HG03558 (cell line): ENCODE results near the gene GRM7.

Source experiments
- ATAC-seq: cut with Tn5 transposase; IDR thresholded peaks from one replicate; pipeline ENCODE4 v1.9.1; 2021; ENCODE audit warnings: moderate number of reproducible peaks; ENCODE audit not compliant: unreplicated experiment; ENCODE audit errors: extremely low read depth

The GRM7 gene

DNA sequence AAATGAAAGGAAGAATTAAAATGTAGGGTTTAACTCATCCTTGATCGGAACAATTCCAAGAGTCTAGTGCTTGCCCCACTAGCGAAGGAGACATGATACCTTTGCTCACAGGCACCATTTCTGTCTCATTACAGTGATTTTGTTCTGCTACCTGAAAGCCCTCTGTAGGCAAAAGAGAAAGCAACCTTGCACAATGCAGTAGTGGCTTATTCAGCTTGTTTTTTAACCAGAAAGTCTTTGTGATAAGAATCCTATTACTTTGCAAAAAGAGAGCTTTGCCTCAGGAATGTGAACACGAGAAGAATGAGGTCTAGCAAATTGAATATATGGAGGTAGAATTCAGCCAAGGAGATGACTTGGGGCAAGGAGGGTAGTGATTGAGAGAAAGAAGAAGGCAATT is 684.4 kb downstream of the GRM7 start:
- no peak for ATAC-seq

DNA sequence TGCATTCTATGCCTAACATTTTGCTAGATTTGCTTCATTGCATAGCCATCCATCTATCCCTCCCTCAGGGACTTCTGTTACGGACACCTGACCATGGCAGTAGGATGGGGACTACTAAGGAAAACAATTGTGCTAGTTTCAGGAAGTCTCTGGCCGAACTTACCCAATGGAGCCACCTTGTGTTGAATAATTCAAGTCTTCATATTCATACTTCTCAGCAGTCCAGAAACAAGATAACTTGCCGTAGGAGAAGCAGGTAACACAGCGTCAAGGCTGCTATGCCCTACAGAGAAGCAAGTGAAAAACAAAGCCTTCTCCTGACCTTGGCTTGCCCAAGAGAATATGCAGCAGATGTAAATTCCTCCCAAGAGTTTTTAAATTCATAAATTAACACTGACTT is 685.3 kb downstream of the GRM7 start:
- ATAC-seq, result no peak

DNA sequence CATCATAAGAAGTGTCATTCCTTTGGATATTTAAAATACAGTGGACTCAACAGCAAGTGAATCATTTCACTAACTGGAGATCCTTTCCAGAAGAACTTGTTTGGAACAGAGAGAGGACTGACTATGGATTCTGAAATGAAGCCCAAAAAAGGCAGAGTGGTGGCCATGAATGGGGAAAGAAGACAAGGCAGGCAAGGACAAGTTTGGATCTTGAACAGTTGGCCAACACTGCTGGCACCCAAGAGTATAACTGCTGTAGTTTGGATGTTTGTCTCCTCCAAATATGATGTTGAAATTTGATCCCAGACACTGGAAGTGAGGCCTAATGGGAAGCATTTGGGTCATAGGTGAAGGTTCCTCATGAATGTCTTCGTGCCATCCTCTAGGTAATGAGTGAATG is 686.9 kb downstream of the GRM7 start:
- no peak for ATAC-seq

DNA sequence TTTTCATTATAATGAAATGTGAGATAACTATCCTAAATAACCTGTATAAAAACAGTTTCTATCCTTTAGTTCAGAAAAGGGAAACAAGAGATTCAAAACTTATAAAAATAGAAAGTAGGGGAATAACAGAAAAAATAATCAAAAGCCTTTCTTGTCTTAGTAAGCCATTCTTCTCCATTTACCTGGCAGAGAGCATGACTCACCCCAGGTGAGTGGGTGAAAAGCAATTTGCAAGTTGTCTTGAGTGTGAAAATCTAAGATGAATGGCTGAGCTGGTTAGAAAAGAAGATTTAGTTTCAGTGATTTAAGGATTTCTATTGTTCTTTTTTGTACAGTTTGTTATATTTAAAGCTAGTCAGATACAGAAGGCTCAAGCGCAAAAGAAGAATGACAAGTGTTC is 702.0 kb downstream of the GRM7 start:
- ATAC-seq, result no peak

DNA sequence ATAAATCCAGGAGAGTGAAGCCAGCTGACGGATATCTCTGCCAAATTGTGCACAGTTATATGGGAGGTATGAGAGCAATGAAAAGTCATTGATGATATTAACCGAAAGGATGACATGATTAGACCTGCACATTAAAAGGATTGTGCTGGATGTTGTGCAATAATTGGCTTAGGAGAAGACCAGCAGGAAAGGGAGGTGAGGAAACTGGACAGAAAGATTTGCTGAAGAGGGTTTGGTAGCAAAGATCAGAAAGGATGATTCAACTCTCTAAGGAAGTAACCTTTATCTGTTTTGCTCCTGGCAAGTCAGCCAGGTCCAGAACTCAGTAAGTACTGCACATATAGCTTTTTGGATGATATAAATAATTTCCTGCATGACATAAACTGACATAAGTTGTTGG is 704.7 kb downstream of the GRM7 start:
- ATAC-seq, result no peak

DNA sequence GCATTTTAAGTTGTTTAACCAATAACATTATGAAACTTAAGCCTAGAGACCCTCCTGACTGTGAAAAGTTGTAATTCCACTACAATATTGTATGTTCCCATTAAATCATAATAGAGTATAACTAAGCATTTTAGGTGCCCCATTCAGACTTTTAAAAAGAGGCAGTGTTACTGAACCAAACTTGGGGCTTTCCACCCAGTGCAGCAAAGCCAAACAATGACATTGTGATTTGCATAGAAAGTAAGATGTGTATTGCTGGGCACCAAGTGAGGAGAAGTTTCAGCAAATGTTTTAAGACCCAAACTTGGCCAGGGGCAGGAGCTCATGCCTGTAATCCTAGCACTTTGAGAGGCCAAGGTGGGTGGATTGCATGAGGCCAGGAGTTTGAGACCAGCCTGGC is 706.2 kb downstream of the GRM7 start:
- ATAC-seq, result no peak

DNA sequence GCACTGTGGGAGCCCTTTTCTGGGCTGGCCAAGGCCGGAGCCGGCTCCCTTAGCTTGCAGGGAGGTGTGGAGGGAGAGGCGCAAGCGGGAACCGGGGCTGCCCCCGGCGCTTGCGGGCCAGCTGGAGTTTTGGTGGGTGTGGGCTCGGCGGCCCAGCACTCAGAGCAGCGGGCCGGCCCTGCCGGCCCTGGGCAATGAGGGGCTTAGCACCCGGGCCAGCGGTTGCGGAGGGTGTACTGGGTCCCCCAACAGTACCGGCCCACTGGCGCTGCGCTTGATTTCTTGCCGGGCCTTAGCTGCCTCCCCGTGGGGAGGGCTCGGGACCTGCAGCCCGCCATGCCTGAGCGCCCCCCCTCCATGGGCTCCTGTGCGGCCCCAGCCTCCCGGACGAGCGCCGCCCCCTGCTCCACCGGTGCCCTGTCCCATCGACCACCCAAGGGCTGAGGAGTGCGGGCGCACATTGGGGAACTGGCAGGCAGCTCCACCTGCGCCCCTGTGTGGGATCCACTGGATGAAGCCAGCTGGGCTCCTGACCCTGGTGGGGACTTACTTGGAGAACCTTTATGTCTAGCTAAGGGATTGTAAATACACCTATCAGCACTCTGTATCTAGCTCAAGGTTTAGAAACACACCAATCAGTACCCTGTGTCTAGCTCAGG is 707.7 kb downstream of the GRM7 start:
- ATAC-seq, result no peak

DNA sequence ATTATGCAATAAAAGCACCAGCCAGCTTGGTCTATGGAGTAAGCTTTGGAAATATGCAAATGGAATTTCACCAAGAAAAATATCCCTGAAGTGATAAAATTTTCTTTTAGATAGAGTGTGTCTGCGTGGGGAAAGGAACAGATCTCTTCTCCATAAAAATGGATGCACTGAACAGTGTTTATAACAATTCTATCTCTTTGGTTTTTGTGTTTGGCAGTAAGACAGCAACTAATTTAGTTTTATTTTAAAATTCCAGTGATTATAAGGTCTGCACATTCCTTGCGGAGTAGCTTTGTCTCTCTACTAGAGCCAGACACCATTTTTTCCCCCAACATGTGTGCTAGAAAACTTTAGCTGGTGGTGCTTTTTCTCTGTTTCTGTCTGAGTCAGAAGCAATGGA is 712.4 kb downstream of the GRM7 start:
- ATAC-seq, result no peak

DNA sequence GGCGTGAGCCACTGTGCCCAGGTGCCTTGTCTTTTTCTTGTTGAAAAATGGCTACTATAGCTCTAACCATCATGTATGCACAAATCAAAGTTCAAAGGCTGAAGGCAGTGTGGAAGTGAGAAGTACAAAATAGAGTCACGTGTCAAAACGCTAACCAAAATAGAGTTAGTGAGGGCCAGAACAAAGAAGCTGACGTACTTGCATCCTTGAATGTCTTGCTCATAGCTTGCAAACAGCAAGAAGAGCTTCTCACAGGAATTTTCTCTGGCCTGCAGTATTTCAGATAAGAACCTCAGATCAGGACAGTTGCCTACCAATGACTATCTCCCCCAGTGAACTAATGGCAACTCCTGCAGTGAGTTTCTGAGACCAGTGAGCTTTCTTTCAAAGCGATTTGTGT is 713.5 kb downstream of the GRM7 start:
- ATAC-seq, result no peak

DNA sequence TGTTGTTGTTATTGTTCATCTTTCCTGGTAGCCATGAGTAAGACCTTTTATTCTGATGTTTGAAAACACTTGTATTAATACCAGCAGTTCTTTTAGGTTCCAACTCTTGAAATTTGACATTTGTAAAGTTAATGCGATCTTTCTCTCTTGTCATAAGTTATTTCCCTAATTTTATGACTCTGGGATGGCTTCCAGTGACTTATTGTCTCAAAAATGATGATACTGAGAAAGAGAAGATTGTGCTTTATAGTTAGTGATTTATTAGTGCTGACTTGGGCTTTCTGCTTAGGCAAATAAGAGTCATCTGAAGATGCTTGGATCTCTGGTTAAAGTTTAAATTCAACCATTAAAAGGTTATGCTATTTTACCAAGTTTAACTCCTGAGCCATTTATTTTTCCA is 715.2 kb downstream of the GRM7 start:
- no peak for ATAC-seq

DNA sequence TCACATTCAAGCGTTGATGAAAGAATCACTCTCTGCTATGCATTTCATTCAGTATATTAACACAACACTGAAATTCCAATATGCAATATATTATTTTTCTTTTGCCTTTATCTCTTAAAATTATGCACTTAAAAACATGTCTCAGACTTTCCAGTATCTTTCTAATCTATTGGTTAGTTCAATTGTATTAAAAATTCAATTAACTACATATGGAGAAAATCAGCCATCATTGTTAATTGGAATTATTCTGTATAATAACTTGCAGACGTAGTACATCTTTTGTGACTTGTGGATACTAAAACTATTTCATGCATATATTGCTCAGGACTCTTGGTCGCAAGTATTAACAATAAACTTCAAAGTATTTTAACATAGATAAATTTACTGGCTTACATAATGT is 715.6 kb downstream of the GRM7 start:
- ATAC-seq, result no peak

DNA sequence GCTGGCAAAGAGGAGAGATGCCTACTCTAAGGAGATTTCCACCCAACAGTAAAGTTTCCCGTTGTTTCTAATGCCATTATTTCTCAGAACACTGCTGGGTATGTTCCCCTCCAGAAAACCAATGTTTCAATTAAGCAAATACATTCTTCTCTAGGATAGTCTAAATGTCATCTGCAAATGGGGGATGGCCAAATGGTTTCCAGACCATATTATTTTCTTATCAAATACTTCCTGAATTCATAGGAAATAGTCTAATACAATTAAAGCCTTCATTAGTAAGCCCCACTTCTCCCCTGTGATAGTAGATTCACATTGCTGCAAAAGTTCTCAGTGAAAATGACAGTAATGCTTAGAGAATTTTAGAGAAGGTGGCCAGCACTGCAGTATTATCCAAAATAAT is 716.6 kb downstream of the GRM7 start:
- ATAC-seq, result no peak

DNA sequence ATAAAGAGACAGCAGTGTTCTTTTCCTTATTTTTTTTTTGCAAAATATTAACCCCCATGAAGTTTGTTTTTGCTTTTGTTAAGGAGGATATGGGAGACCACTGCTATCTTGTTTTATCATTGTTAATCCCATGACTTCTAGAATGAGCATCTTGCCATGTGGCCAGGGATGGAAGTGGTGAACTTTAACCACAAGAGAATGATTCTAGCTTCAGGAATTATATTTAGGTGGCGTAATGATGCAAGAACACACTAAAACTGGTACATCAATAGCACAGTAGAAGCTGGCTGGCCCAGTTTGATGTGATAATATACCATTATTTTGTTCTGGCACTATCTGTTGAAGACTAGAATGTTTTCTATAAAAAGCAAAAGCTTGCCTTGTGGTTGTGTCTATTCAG is 720.9 kb downstream of the GRM7 start:
- no peak for ATAC-seq

DNA sequence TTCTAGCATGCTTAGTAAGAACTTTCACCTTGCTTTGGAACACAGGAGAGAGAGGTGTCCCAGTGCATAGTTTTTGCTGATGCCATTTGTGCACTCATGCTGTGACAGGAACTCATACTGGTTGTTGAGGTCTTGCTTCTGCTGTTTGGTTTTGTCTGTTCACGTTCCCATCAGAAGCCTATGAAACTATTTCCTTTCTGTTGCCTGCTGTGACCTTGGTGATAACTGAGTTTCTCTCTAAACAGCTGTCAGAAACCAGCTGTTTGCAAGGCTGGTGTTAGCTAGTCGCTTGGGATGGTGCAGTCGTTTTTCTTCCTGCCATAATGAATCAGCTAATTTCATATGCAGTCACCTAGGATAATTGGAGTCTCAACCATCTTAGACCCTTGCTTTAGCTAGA is 724.1 kb downstream of the GRM7 start:
- no peak for ATAC-seq

DNA sequence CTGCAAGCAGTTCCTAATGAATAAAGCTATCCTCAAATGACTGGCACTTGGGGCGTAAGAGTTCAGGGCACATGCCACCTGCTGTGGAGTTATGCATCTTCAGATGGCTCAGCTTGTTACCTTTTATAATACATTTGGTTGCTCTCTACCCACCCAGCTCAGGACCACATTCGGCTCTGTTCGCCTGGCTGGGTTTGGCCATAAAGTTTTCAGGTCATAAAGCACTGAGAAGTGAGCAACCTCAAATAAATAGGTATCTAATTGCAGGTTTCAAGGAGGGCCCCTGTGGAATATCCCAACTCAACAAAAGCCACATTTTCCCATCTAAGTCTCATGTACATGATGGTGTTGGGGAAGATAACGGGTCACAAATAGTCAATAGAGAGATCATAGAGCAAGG is 727.3 kb downstream of the GRM7 start:
- no peak for ATAC-seq

DNA sequence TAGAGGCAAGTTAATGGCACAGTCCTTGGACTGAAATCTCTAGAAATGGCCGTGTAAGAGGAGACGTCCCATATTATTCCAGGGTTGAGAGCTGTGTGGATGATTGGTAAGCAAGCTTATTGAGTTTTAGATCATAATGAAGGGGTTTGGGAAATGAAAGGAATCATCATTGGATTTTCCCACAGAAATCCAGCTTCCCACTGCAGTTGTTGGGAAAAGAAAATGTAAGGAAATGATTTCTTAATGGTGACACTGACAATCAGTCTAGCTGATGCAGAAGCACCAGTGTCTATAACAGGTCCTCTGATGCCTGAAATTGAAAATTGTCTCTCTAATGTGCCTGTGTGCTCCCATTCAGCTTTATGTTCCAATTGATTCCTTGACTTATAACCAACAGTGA is 728.6 kb downstream of the GRM7 start:
- ATAC-seq, result no peak

DNA sequence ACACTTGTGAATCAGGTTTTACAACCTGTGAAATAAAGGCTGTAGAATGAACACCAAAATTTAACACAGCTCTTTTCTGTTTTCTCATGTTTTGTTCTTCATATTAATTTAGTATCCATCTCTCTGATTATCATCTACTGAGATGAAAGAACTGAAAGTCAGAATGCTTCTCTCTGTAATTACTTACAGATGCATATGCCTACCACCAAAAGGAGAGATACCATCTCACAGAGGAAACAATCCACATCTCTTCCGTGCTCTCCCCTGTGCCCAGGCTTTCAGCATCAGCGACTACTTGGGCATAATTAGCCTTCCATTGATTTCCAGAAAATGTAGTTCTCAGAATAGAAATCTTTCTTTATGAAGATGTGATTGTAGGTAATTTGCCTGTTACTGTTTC is 741.4 kb downstream of the GRM7 start:
- ATAC-seq, result no peak

DNA sequence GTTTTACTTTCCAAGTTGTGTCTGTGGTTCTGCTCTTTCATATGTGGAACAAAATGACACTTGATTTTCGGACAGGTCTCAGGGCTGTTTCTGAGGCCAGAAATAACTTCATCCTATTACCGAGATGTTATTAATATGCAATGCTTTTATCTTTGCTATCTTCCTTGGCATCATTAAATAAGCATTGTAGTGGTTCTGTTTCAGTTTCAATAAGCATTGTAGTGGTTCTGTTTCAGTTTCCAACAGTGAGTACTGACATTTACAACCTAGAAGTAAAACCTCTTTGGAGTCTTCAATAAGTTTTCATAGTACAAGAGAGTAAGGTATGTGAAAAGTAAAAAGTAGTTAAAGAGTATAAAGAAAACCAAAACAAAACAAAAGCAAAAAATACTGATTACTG is 746.2 kb downstream of the GRM7 start:
- ATAC-seq, result no peak

DNA sequence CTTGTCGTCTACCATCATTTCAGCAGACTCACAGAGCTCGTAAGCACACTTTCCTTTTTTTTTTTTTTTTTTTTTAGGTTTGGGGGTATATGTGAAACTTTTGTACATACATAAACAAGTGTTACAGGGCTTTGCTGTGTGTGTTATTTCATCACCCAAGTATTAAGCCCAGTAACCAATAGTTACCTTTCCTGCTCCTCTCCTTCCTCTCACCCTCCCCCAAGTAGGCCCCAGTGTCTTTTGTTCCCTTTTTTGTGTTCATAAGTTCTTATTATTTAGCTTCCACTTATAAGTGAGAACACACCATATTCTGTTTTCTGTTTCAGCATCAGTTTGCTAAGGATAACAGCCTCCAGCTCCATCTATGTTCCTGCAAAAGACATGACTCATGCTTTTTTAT is 746.8 kb downstream of the GRM7 start:
- ATAC-seq, result no peak

DNA sequence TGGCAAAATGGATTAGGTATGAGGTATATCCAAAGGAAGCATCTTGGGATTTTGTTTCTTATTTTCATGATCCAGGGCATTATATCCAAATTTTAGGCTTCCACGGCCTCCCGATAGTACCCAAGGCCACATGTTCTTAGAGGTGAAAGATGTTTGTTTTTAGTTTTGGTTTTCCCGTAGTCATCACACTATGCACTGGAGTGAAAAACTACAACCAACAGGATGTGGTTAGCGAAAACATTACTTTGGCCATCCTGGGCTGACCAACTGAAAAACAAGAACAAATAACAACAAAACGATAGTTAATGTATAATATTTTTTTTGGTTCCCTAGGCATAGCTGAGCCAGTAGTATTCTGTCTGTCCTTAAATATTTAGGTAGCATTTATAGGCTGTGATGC is 749.7 kb downstream of the GRM7 start:
- ATAC-seq, result no peak

DNA sequence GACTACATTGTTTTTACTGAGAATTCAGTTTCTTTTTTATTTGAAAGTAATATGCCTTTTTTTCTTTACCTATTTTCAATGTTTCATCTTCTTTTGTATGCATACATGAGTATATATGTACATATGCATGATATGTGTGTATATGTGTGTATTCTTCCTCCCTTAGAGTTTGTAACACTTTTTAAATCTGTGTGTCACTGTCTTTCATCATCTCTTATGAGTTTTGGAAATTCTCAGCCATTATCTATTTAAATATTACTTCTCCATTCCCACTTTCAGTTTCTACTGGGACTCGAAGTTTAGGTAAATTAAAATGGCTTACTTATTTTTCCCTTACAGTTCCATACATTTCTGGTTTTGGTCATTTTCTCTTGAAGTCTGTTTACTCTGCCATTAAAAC is 754.1 kb downstream of the GRM7 start:
- no peak for ATAC-seq

DNA sequence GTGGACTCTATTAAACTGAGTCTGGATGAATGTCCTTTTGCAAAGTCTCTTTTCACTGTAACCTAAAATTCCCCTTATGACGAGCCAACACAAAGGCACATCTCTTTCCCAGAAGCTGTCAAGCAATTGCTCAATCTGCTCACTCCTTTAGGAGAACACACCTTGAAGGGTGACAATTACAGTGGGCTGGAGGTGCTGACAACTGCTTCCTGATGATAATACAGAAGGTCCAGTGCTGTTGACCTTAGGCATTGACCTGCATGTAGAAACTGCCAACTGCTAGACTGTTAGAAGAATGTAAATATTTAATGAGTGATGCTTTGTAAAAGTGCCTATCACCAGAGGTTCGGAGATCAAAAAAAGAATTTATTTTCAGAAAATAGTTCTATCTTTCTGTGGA is 757.7 kb downstream of the GRM7 start:
- no peak for ATAC-seq

DNA sequence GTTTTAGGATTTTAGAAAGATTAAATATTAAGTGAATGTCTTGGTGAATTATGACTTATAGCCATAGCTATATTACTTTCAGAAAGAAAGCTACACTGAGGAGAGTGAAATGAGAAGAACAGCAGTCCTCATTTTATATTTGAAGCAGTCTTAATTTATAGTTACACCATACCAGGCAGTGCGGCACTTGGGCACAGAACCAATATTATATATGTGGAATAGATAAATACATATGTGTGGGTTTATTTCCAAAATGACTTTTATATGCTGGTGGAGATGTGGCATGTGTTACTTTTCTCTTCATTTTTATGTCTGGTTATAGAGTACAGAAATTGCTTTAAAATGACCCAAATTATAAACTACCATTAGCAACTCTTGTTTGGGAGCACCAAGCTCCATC is 759.5 kb downstream of the GRM7 start:
- no peak for ATAC-seq
